Right lung (tissue), 5 donors: ENCODE measurements around the gene MARCHF9. TPM values are rescaled to one million over a fixed set of nuclear protein-coding genes. Genes with fewer than 3 reads are reported as not detected.
A peak's percentile ranks its signal among the peaks of the same experiment; 100 is the strongest.

ENCODE experiments used
- DNase-seq, 2 donors: peaks; one replicate each; pipeline ENCODE4 v3.0.0-alpha.2; 2013
- polyA plus RNA-seq, 5 donors: library from polyadenylated mRNA; unstranded; fragments of 120-200 nt; gene quantifications; one replicate each; pipeline versions ENCODE4 v1.2.1 to v1.2.3, GENCODE V29; 2013; ENCODE audit warnings: inconsistent platforms in 1 of 5, low replicate concordance in 1 of 5; ENCODE audit not compliant: insufficient read length in 5 of 5, insufficient read depth in 1 of 5

MARCHF9 gene
- polyA plus RNA-seq, 5 donors: 15.6 to 22.5 (median 19.9) TPM

- no peak for DNase-seq
These were observed 31.9 kb upstream of the MARCHF9 start for GRCh38 chr12:57722716-57723629.

DNA sequence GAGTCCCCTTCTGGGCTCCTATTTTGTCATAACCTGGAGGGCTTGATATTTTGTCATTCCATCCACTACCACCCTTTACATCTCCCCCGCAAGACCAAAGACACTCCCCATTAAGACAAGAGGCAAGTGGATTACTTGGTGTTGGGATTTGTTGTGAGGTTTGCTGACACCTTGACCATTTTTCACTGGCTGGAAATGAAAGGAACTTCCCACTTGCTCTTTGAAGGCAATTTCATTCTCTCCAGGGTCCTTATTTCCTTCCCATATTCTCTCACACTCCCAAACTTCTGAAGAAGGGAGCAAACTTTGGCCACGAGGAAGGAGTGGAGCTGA lies 31.3 kb upstream of the MARCHF9 start:
- no peak for DNase-seq

DNA sequence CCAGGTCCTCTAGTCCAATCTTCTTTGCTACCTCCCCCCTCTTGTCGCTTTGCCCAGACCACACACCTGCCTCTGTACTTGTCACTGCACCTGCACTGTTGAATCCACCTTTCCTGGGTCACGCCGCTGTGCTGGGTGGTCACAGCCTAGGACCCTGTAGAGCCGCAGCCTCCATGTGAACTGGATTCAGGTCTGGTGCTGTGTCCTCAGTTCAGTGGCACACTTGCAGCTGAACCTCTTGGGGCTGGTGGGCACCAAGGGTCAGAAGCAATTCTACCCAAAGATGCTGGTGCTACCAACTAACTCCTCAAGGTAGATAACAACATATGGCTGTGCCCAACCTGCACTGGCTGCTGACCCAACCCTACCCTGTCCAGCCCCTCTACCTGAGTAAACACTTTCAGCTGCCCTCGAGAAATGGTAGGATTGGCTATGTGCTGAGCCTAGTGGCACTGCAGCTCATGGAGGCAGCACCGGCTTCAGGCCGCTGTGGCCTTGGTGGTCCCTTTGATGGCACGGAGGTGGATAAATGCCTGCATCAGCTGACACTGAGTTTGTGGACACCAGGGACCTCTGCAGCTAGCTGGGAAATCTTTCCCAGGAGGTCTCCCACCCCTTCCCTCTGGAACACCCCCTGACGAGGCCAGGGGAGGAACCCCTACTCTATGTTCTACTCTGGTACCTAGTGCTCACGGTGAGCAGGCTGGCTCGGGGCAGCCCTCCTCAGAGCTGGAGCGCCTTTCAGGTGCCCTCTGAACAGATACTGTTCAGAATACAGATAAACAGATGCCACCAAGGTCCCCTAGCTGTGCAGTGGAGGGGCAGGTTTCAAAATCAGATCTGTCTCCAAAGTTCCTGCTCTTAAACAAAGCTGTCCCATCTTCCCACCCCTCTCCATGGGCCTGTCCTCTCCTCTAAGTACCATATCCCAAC lies 30.6 kb upstream of the MARCHF9 start:
- no peak for DNase-seq

GRCh38 chr12:57724936-57725740 lies 29.8 kb upstream of the MARCHF9 start:
- DNase-seq: no peak

DNA sequence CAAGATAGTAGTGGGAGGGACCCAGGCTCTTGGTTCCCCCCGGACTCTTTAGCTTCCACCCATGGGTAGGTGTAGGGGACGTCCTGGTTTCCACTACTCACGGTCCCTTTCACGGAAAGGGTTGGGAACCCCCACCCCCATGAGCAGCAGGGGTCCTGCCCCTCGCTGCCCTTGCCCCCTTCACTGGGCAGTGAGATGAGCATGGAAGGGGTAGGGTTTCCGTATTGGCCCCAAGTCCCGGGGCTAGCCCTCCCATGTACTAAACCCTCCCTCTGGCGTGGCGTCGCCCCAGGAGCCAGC lies 29.1 kb upstream of the MARCHF9 start:
- no peak for DNase-seq

GRCh38 chr12:57726151-57726883 lies 28.6 kb upstream of the MARCHF9 start:
- peak; percentile 54 to 67 for DNase-seq

DNA sequence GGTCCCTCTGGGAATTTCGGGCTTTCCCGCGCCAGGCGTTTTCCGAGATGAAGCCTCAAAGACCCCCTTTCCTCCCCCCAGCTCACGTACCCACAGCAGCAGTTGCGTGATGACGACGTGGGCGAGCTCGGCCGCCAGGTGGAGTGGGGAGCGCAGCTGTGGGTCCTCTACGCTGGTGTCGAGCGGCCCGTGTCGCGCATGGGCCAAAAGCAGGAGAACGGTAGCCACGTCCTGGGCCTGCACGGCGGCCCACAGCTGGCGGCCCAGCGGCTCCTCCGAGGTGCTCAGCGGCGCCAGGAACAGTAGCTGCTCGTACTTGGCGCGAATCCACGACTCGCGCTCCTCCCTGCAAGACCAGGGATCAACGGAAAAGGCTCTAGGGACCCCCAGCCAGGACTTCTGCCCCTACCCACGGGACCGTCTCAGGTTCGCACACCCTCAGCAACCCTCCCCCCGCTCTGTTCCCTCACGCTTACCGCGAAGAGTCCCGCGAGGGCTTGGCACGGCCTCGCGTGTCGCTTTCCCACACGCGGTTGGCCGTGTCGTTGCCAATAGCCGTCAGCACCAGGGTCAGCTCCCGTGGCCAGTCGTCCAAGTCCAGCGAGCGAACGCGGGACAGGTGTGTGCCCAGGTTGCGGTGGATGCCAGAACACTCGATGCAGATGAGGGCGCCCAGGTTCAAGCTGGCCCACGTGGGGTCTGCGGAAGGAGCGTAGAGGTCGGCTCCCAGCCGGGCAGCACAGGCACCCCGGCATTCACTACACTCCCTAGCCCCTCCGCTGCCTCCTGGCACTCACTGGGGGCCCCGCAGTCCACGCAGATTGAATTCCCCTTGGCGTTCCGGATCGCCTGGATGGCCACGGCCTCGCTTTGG lies 27.8 kb upstream of the MARCHF9 start:
- peak in 1 of 2 donors; percentile 47 for DNase-seq

DNA sequence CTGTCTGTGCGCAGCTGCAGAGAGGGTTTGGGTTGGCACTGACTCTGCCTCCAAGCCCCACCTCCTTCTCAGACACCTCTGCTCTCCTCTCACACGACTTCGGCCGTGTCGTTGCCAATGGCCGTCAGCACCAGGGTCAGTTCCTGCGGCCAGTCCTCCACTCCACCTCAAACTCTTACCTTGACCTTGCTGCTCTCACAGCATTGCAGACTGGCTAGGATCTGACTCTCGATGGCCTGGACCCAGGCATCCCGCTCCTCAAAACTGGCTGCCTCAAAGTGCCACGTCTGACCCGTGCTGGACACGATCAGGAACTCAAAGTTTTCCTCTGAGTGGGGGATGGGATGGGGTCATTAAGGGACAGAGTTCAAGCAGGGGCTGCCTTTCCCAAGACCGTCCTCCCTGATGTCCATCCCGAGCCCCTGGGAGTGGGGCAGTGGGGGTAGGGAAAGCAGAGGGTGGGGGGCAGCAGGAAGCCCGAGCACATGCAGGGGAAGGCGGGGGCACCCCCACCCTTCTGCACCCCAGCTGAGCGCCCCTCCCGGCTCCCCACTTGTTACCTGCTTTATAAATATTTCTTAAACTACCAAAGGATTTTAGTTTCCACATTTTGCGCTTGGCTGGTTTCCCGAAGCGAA lies 27.0 kb upstream of the MARCHF9 start:
- no peak for DNase-seq

DNA sequence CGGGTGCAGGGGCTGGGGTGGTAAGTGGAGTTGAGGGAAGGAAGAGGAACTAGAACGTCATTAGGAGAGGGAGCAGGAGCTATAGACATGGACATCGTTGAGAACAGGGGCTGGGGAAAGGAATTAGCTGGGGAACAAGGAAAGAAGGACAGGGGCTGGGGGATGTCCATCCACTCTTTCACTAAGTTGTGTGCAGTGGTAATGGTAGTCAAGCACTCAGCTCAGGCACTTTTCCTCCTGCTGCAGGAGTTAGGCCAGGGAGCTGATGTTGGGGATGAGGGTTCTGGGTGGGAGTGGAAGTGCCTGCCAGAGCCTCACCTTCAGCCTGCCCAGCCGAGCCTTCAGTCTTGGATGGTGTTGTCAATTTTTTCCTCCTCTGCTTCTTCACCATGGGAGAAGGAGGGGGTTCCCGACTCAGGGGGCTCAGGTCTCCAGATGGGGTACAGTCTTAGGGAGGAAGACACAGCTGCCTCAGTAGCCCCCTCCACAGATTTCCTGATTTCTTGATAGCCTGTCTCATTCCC lies 25.5 kb upstream of the MARCHF9 start:
- no peak for DNase-seq

GRCh38 chr12:57730336-57731067 lies 24.4 kb upstream of the MARCHF9 start:
- DNase-seq: no peak

- no peak for DNase-seq
These were observed 23.4 kb upstream of the MARCHF9 start for GRCh38 chr12:57731411-57732080.

DNA sequence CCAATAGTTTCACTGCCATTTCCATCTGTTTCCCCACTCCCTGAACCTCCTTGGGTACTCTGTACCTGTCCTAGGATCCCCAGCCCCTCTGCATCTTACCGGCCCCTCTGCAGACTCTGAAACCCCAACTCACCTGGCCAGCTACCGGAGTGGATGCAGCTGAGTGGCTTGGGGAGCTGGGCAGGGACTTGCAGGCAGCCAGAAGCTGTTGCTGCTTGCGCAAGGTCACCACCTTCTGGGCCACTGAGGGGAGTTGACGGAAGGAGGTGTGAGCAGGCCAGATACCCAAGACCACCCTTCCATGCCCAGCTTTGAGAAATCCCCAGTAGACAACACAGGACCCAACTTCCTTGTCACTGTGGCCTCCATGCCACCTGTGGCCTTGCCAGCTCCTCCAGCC lies 22.6 kb upstream of the MARCHF9 start:
- no peak for DNase-seq

DNA sequence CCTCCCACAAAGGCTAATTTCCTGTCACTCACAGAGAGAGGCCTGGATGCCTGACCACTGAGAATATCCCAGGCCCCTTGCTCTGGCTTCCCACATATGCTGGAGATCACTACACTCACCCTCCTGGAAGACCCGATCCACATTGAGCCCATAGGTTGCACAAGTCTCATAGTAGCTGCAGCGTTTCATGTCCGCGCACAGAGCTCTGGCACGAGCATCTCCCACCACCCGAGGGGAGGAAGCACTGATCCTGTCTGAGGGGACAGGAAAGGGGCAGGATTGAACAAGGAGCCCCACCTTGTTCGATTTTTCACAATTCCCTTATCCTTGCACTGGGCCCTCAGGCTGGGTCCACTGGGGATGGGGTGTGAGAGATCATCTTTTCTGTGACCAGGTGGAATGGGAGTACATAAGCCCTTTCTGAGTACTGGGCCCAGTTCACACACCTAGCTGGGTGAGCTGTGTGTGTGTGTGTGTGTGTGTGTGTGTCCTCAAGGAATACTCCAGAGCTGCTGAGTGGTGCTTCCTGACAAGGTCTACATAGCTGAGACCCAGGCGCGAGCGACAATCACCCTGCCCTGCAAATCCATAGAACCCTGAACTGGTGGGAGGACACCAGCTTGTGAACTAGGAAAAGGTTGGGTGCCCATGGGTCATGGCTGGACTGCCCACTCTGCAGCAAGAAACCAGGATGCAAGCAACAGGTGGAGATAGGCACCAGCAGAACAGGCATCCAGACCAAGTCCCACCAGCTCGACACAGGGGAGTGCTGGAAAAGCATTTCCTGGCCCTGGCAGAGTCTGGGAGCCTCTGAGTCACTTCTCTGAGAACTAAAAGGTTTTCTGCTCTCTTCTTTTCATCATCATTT lies 21.9 kb upstream of the MARCHF9 start:
- no peak for DNase-seq

- DNase-seq: no peak
These were observed 21.0 kb upstream of the MARCHF9 start for GRCh38 chr12:57733928-57734327.

DNA sequence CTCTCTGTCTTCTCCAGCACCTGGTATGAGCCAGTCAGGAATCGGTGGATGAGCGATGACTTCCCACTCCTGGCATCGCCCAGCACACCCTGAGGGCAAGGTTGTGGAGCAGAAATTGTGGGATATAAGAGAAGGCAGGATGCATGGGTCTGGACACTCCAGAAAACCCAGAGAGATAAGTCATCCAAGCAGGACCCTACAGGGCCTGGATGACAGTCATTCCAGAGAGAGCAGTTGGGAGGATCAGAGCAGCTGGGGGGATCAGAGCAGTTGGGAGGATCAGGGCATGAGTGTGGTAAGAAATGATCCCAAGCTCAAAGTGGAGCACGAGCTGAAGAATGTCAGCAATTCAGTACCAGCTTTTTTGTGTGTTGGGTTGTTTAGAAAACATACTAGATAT lies 20.3 kb upstream of the MARCHF9 start:
- no peak for DNase-seq

DNA sequence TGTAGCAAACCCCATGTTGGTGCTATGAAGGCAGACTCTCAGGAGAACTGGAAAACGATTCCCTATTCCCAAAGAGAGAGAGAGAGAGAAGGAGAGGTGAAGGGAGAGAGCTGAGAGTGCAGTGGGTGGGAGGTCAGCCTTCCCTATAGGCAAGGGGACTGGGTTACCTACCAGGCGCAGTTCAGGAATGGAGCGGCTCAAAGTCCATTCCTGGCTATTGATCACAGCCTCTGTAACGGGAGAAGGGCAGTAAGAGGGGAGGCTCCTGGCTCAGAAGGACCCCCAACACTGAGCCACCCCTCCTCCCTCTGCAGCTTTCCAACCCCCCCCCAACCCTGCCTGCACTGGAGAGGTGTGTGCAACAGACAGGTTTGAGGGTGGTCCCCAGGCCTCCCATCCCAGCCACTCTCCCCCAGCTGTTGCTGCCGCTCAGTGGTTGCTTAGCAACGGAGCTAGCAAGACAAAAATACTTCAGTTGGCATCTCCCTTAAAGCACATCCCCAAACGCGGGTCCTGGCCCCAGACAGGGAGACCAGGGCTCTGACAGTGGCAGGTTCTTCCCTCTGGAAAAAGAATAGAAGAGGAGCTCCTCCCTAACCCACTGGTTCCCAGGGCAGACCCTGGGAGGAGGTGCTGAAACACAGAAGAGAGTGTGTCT lies 19.6 kb upstream of the MARCHF9 start:
- no peak for DNase-seq
